ENCODE results near the gene KIF26A. TPM values are rescaled to one million over a fixed set of nuclear protein-coding genes. Genes with fewer than 3 reads are reported as not detected.

KIF26A gene
- total RNA-seq, 1 donor from 2014 or later: 15.0 TPM

GRCh38 chr14:104218361-104219180, 80.2 kb downstream of the KIF26A start:
- Mint-ChIP-seq H3K9me3 (no peaks in the 10 kb centered on the region), H3K27me3 (ENCODE audit: low read depth) (no peaks in the 10 kb centered on the region), H3K4me3 (no peak overlapping the region), H3K27ac (ENCODE audit: unreplicated experiment) (no peak overlapping the region), H3K4me1 (peaks cover 12% of the 10 kb centered on the region), H3K36me3 (ENCODE audit: low read depth) (no peaks in the 10 kb centered on the region)
- no peak for DNase-seq (ENCODE audit: low read depth, low spot score)
- TF ChIP-seq CTCF (conservative IDR thresholded peaks at IDR 0.05): no peak

DNA sequence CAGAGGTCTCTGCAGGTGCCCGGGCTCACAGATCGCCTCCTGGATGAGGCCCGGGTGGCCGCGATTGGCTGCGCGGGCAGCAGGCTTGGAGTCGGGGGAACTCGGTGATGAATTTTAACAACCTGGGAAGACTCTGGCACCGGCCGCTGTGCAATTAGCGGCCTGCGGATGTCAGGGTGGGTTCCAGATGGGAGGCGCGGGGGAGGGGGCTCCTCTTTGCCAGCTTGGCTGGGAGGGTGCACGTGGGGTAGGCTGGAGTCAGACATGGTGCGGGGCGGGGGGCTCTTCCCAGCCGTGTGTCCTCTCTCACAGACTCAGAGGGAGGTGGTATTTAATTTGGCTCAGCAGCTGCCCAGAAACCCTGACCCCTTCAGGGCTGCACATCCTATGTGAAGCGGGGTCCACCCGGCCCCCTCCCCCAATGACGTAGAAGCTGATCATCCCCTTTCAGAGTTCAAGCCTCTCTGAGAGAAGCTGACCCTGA, 81.4 kb downstream of the KIF26A start:
- Mint-ChIP-seq H3K4me1 (peaks cover 19% of the 10 kb centered on the region), H3K36me3 (ENCODE audit: low read depth) (no peaks in the 10 kb centered on the region), H3K9me3 (no peaks in the 10 kb centered on the region), H3K27ac (ENCODE audit: unreplicated experiment) (no peak overlapping the region), H3K4me3 (no peak overlapping the region), H3K27me3 (ENCODE audit: low read depth) (no peaks in the 10 kb centered on the region)
- no peak for DNase-seq (ENCODE audit: low read depth, low spot score)
- no peak for TF ChIP-seq CTCF (conservative IDR thresholded peaks at IDR 0.05)

DNA sequence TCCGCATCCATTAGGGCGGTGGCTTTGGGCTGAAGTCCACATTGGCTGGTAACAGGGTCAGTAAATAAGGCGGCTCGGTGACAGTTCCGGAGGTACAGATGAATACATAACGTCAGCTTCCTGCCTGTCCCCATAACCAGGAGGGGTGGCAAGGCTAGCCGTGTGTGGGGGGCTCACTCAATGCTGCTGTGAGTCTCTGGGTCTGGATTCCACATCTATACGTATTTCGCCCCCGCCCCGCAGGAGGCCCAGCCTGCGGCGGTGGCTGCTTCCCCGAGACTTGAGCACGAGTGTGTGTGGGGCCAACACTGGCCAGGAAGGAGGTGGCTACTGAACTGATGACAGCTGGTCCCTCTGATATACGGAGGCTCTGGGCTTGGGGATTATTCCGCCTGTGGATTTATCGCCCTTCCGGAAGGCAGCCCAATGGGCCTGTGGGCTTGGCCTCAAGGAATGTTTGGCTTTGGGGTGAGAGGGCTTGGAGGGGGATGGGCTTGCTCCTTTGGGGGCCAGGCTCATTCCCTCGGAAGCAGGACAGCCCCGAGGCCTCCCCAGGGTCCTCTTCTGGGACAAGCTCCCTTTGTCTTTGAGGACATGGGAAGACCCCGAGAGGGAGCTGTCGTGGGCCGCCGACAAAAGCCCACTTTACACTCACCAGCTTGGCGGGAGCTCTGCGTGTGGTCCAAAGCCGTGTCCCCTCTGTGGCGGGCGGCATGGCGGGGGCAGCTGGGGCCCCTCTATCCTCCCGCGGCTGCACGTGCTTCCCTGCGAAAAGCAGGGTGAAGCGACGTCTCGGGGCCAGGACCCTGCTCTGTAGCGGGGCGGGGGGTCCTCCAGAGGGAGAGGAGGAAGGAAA, 82.1 kb downstream of the KIF26A start:
- Mint-ChIP-seq H3K4me1 (peaks cover 19% of the 10 kb centered on the region), H3K27me3 (ENCODE audit: low read depth) (no peaks in the 10 kb centered on the region), H3K27ac (ENCODE audit: unreplicated experiment) (no peak overlapping the region), H3K36me3 (ENCODE audit: low read depth) (no peaks in the 10 kb centered on the region), H3K4me3 (no peak overlapping the region), H3K9me3 (no peaks in the 10 kb centered on the region)
- no peak for DNase-seq (ENCODE audit: low read depth, low spot score)
- no peak for TF ChIP-seq CTCF (conservative IDR thresholded peaks at IDR 0.05)

GRCh38 chr14:104221071-104221625, 82.8 kb downstream of the KIF26A start:
- no peak for DNase-seq (ENCODE audit: low read depth, low spot score)
- peaks cover 19% of the 10 kb centered on the region for H3K4me1 Mint-ChIP-seq
- no peaks in the 10 kb centered on the region for H3K36me3 Mint-ChIP-seq (ENCODE audit: low read depth)
- TF ChIP-seq CTCF (conservative IDR thresholded peaks at IDR 0.05): no peak
- no peaks in the 10 kb centered on the region for H3K27me3 Mint-ChIP-seq (ENCODE audit: low read depth)
- H3K4me3 Mint-ChIP-seq: no peak overlapping the region
- no peak overlapping the region for H3K27ac Mint-ChIP-seq (ENCODE audit: unreplicated experiment)
- H3K9me3 Mint-ChIP-seq: no peaks in the 10 kb centered on the region

DNA sequence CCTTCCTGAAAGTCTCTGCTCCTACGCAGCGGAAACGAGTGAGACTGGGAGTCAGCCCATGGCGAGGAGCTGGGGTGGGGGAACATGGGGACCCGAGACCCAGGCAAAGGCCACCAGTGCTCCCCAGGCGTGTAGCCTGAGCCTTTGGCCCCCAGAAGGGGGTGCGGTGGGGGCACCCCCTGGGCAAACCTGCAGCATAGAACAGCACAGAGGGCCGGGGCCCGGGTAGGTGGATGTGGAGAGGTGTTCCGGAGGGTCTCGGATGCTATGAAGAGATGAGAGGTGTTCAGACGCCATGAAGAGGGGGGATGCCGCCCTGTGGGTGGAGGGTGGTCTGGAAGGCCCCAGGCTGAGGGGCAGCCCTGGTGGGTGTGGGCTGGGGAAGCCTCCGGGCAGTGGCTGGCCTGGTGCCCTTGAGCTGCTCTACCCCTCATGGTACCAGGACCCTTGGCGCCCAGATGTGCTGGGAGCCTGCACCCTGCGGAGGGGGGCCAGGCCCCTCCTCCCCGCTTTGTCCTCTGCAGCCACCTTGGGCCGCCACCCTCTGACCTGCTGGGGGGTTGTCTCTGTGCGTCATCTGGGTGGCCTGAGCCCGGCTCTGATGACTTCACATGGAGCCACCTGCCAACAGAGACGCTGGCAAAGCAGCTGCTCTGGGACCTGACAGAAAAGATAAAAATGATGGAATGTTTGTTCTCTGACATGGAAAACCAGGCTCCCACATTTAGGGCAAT, 83.4 kb downstream of the KIF26A start:
- no peak for DNase-seq (ENCODE audit: low read depth, low spot score)
- H3K4me1 Mint-ChIP-seq: peaks cover 19% of the 10 kb centered on the region
- no peaks in the 10 kb centered on the region for H3K27me3 Mint-ChIP-seq (ENCODE audit: low read depth)
- H3K4me3 Mint-ChIP-seq: no peak overlapping the region
- no peaks in the 10 kb centered on the region for H3K36me3 Mint-ChIP-seq (ENCODE audit: low read depth)
- no peak for TF ChIP-seq CTCF (conservative IDR thresholded peaks at IDR 0.05)
- H3K9me3 Mint-ChIP-seq: no peaks in the 10 kb centered on the region
- H3K27ac Mint-ChIP-seq (ENCODE audit: unreplicated experiment): no peak overlapping the region
